K562 (cell line): ENCODE results near the gene SPNS2. TPM values are rescaled to one million over a fixed set of nuclear protein-coding genes. Genes with fewer than 3 reads are reported as not detected.
A peak's percentile ranks its signal among the peaks of the same experiment; 100 is the strongest.

Experiments used
- ATAC-seq: fragments of 200-7000 bp; cut with Tn5 transposase; 3 replicates; pipeline ENCODE4 v1.9.1; 2020; ENCODE audit warnings: moderate library complexity
- BruUV-seq: library from RNA; stranded (reverse); fragments of 400-500 nt; replicated peaks from 2 replicates; lab custom pipeline; 2021; lab: Mats Ljungman, UMichigan
- CTCF ChIA-PET: fragments of 300-600 bp; formaldehyde crosslinking; extraction: SDS; loops from one replicate; lab custom pipeline; 2021; ENCODE audit warnings: low intra/inter-chr PET ratio; lab: Yijun Ruan, JAX
- POLR2A ChIA-PET: fragments of 300-600, 350-650 bp; sonication (Branson Sonifier 250); formaldehyde crosslinking; extraction: SDS; loops from one replicate; lab custom pipeline; 2021; ENCODE audit warnings: antibody characterized with exemption, inconsistent platforms; lab: Yijun Ruan, JAX
- DNase-seq, 4 experiments: peaks; one replicate each; pipeline versions ENCODE4 v3.0.0 to v3.0.0-alpha.2; 2011 to 2018; ENCODE audit warnings: low spot score in 3 of 4, mixed read lengths in 3 of 4; ENCODE audit errors: extremely low read depth in 1 of 4
- FAIRE-seq: peaks from 2 replicates; lab custom pipeline; 2011; peaks lifted over from hg19 to GRCh38; lab: Jason Lieb, UNC
- H2AFZ ChIP-seq: 2 replicates; pipeline ENCODE4 v1.6.0; 2011; ENCODE audit warnings: low read depth, low read length, control low read depth, inconsistent platforms
- H3K27ac ChIP-seq: fragments of 200-600 bp; 3 replicates; pipeline ENCODE4 v1.8.0; 2011; ENCODE audit warnings: low read depth, mild to moderate bottlenecking, control low read depth, inconsistent platforms, low read length, moderate library complexity, mixed read lengths; ENCODE audit errors: extremely low read depth
- H3K27me3 ChIP-seq, 2 experiments: fragments of 300-600 bp in 1 of 2; 2 replicates in 1 of 2; 3 replicates in 1 of 2; pipeline versions ENCODE4 v1.6.0 to v1.8.0; 2011; ENCODE audit warnings: inconsistent platforms in 2 of 2, low read length in 2 of 2, mild to moderate bottlenecking in 1 of 2, mixed read lengths in 1 of 2, moderate library complexity in 1 of 2; ENCODE audit not compliant: control insufficient read depth in 2 of 2, insufficient read depth in 2 of 2
- H3K36me3 ChIP-seq: fragments of 300-600 bp; 3 replicates; pipeline ENCODE4 v1.8.0; 2011; ENCODE audit warnings: mild to moderate bottlenecking, low read length, inconsistent platforms; ENCODE audit not compliant: control insufficient read depth, insufficient read depth
- H3K4me1 ChIP-seq, 2 experiments: fragments of 200-600 bp in 1 of 2; replicated peaks in 1 of 2; 2 replicates in 1 of 2; 3 replicates in 1 of 2; pipeline versions ENCODE4 v1.5.1 to v1.8.0; 2011; ENCODE audit warnings: inconsistent platforms in 2 of 2, low read length in 2 of 2, mild to moderate bottlenecking in 1 of 2, mixed read lengths in 1 of 2, moderate library complexity in 1 of 2; ENCODE audit not compliant: control insufficient read depth in 2 of 2, insufficient read depth in 2 of 2
- H3K4me2 ChIP-seq: 2 replicates; pipeline ENCODE4 v1.6.1; 2011; ENCODE audit warnings: low read length, control low read depth, inconsistent platforms, mixed read lengths; ENCODE audit not compliant: insufficient read depth
- H3K4me3 ChIP-seq: fragments of 200-600 bp; sonication (generic), shearing (Covaris generic); 2 replicates; pipeline ENCODE4 v1.5.1; 2016; ENCODE audit warnings: control low read depth, inconsistent platforms
- H3K79me2 ChIP-seq: fragments of 200-600 bp; 3 replicates; pipeline ENCODE4 v1.8.0; 2011; ENCODE audit warnings: low read length, inconsistent platforms; ENCODE audit not compliant: control insufficient read depth, insufficient read depth
- H3K9ac ChIP-seq, 2 experiments: 2 replicates each; pipeline versions ENCODE4 v1.6.0 to v1.6.1; 2011; ENCODE audit warnings: low read depth in 2 of 2, low read length in 2 of 2, control low read depth in 1 of 2, inconsistent platforms in 1 of 2, mild to moderate bottlenecking in 1 of 2, mixed read lengths in 1 of 2; ENCODE audit not compliant: insufficient read depth in 1 of 2
- H3K9me1 ChIP-seq: one replicate; pipeline ENCODE4 v1.6.0; 2011; ENCODE audit warnings: inconsistent platforms, mild to moderate bottlenecking, low read length, moderate library complexity; ENCODE audit not compliant: control insufficient read depth, insufficient read depth
- H3K9me3 ChIP-seq: replicated peaks from 2 replicates; pipeline ENCODE4 v1.5.1; 2011; ENCODE audit warnings: low read depth, low read length, inconsistent platforms; ENCODE audit not compliant: control insufficient read depth, insufficient read depth
- H4K20me1 ChIP-seq: replicated peaks from 2 replicates; pipeline ENCODE4 v1.6.1; 2011; ENCODE audit warnings: low read length, inconsistent platforms, mixed read lengths; ENCODE audit not compliant: control insufficient read depth, insufficient read depth
- CBFA2T2 ChIP-seq: fragments of 450-650 bp; conservative IDR thresholded peaks from 2 replicates; pipeline ENCODE4 v1.6.1; 2017; ENCODE audit warnings: mild to moderate bottlenecking
- CBFA2T3 ChIP-seq: fragments of 450-650 bp; IDR thresholded peaks from 2 replicates; pipeline ENCODE4 v1.6.1; 2017
- HEY1 ChIP-seq: fragments of 250-450 bp; sonication (Bioruptor Pico); IDR thresholded peaks from 2 replicates; pipeline ENCODE4 v1.5.0; 2020; ENCODE audit warnings: mild to moderate bottlenecking, moderate library complexity, borderline replicate concordance
- TCF3 ChIP-seq: sonication (generic); formaldehyde crosslinking; IDR thresholded peaks from 2 replicates; pipeline ENCODE4 v1.4.0; 2020; ENCODE audit warnings: mild to moderate bottlenecking, missing genetic modification reagents
- TEAD4 ChIP-seq, 2 experiments: sonication (generic) in 1 of 2; formaldehyde crosslinking in 1 of 2; IDR thresholded peaks; 2 replicates each; pipeline versions ENCODE4 v1.6.1 to v1.8.0; 2012 to 2022; ENCODE audit warnings: borderline replicate concordance in 1 of 2, inconsistent platforms in 1 of 2, low read length in 1 of 2, mild to moderate bottlenecking in 1 of 2, missing genetic modification reagents in 1 of 2
- XRCC5 ChIP-seq: fragments of 200-400 bp; formaldehyde crosslinking; IDR thresholded peaks from 2 replicates; pipeline ENCODE4 v1.6.1; 2017; ENCODE audit warnings: low read depth, mild to moderate bottlenecking, low read length
- ZBED1 ChIP-seq: IDR thresholded peaks from 2 replicates; pipeline ENCODE4 v1.6.1; 2014
- ZNF584 ChIP-seq: fragments of 200-800 bp; sonication (Bioruptor generic); IDR thresholded peaks from 2 replicates; pipeline ENCODE4 v1.6.1; 2016; ENCODE audit warnings: low read depth, mild to moderate bottlenecking, missing genetic modification characterization, missing compliant biosample characterization
- WGBS: fragments of 100-300 bp; shearing (Covaris generic); methylation state at CpG from one replicate; pipeline ENCODE4 v1.1.6; 2016; ENCODE audit warnings: low coverage, mixed read lengths; ENCODE audit not compliant: insufficient coverage; ENCODE audit errors: missing lambda C conversion rate; 5-methylcytosine and 5-hydroxymethylcytosine counted together
- in situ Hi-C: fragments of 300-500 bp; cut with MboI; formaldehyde crosslinking; loops from 4 replicates; pipeline ENCODE4 v1.15.0; 2018; ENCODE audit warnings: inconsistent platforms, mixed read lengths
- intact Hi-C: fragments of 100-400 bp; cut with micrococcal nuclease; formaldehyde crosslinking; loops from 2 replicates; pipeline ENCODE4 v1.14.2; 2022
- polyA plus RNA-seq, 8 experiments: library from polyadenylated mRNA; depleted of rRNA in 4 of 8; stranded (reverse) in 5 of 8; unstranded in 3 of 8; fragments of >200 nt; fragmentation: Nextera tagmentation in 2 of 8; fragmentation: Illumina TruSeq in 1 of 8; extraction: Ambion mirVana in 2 of 8; extraction: Trizol in 1 of 8; gene quantifications; 2 replicates each; pipeline versions ENCODE4 v1.2.1 to v1.2.3, GENCODE V29; 2011 to 2014; ENCODE audit warnings: inconsistent platforms in 1 of 8, missing spikeins in 1 of 8
- total RNA-seq, 7 experiments: library from RNA; depleted of rRNA in 6 of 7; stranded (reverse); fragments of >200 nt in 6 of 7; fragmentation: Illumina TruSeq in 2 of 7; extraction: Trizol in 2 of 7; gene quantifications; 2 replicates each; pipeline versions ENCODE4 v1.2.1 to v1.2.3, GENCODE V29; 2011 to 2021; ENCODE audit warnings: low replicate concordance in 1 of 7
- TF ChIP-seq, protein P1 (sequence below): sonication (generic); formaldehyde crosslinking; IDR thresholded peaks from 2 replicates; pipeline ENCODE4 v1.8.0; 2022; ENCODE audit warnings: mild to moderate bottlenecking, missing genetic modification reagents

SPNS2 gene
- total and polyA plus RNA-seq, 9 of the 15 experiments (the other 6 are each of a cell fraction or from before 2014, with no cell fraction given), result 0.06 TPM; not detected in 8

DNA sequence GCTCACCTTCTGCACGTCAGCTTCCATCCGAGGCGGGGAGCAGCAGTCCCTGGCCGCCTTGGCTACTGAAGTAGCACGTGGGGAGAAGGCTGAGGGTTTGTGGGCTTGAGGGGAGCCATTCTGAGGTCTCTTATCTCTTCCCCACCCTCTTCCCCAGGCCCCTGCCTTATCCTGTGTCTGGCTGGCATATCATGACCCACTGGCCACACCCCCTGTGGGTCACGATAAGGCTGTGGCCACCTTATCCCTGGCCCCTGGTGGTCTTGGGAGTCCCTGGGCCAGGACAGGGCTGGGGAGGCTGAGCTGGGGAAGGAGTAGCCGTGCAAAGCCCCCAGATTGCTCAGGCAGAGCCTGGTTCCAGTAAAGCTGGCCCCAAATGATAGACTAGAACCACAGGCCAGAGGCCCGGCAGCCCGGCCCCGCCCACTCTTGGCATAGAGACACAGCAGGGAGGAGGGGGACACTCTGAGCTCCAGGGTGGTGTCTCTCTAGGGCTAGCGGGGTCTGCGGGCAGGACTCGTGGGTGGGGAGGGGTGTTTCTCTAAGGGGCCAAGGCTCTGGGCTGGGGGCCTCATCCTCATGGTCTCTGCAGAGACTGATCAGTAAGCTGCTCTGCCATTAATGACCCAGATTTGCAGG, 7.6 kb downstream of the SPNS2 start:
- ChIA-PET CTCF (no interaction called here), POLR2A (interaction anchor here (0.7 to 1.3 kb wide), 2 partner anchors 10 to 17 kb away, joined by 3 read pairs; no protein-coding TSS in a partner anchor)
- peak; percentile 50 for ATAC-seq
- no peak overlapping the region for H2AFZ ChIP-seq
- H3K27ac ChIP-seq, result no peak overlapping the region
- H3K9ac ChIP-seq, result peak overlapping the region in 1 of 2 experiments; percentile 52; a peak in 1 of 4 replicates
- peak; percentile 45 to 58 (median 48) for DNase-seq
- H4K20me1 ChIP-seq, result peaks cover 5% of the 10 kb centered on the region; the same call in 1 of the 2 replicates
- TF ChIP-seq XRCC5 (no peak), ZBED1 (0 out of 2 replicates have a peak, but pooled peaks have one; percentile 57), HEY1 (CRISPR knock-in tag) (no peak), CBFA2T3 (peak; percentile 69), ZNF584 (CRISPR knock-in tag) (no peak), TEAD4 (IDR thresholded peaks at IDR 0.05; ENCODE audit: low read length) (0 out of 2 replicates have a peak, but pooled peaks have one; percentile 29), TEAD4 (CRISPR knock-in tag; IDR thresholded peaks at IDR 0.05; ENCODE audit: borderline replicate concordance) (no peak), TCF3 (CRISPR knock-in tag) (peak; percentile 58), CBFA2T2 (peak; percentile 52; the same call in 1 of the 2 replicates)
- TF ChIP-seq, protein P1, sequence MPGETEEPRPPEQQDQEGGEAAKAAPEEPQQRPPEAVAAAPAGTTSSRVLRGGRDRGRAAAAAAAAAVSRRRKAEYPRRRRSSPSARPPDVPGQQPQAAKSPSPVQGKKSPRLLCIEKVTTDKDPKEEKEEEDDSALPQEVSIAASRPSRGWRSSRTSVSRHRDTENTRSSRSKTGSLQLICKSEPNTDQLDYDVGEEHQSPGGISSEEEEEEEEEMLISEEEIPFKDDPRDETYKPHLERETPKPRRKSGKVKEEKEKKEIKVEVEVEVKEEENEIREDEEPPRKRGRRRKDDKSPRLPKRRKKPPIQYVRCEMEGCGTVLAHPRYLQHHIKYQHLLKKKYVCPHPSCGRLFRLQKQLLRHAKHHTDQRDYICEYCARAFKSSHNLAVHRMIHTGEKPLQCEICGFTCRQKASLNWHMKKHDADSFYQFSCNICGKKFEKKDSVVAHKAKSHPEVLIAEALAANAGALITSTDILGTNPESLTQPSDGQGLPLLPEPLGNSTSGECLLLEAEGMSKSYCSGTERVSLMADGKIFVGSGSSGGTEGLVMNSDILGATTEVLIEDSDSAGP (CRISPR knock-in tag), result no peak
- TF ChIP-seq, all 486 proteins: peak for 5
- 2% methylated on average over 9 of the region's 13 CpGs for WGBS
- BruUV-seq, result no TSS peak
- in situ Hi-C loops (no loop called here), intact Hi-C loops (no loop called here)
- FAIRE-seq, result no peak
- H3K36me3 ChIP-seq, result no peaks in the 10 kb centered on the region
- no peaks in the 10 kb centered on the region for H3K79me2 ChIP-seq
- no peak overlapping the region for H3K4me3 ChIP-seq
- H3K27me3 ChIP-seq, result peaks cover 0 to 67% of the 10 kb centered on the region in 2 experiments; a peak in 2 of 5 replicates
- H3K9me3 ChIP-seq, result no peaks in the 10 kb centered on the region
- no peak overlapping the region for H3K4me2 ChIP-seq
- peaks cover 5 to 18% of the 10 kb centered on the region in 2 experiments; a peak in 4 of 5 replicates for H3K4me1 ChIP-seq
- no peaks in the 10 kb centered on the region for H3K9me1 ChIP-seq
